HG02678 (cell line): Measurements from ENCODE around the gene CHST11.

Experiments used
- ATAC-seq: cut with Tn5 transposase; IDR thresholded peaks from one replicate; pipeline ENCODE4 v1.9.1; 2021; ENCODE audit warnings: mild to moderate bottlenecking, moderate library complexity; ENCODE audit not compliant: unreplicated experiment

CHST11 gene

DNA sequence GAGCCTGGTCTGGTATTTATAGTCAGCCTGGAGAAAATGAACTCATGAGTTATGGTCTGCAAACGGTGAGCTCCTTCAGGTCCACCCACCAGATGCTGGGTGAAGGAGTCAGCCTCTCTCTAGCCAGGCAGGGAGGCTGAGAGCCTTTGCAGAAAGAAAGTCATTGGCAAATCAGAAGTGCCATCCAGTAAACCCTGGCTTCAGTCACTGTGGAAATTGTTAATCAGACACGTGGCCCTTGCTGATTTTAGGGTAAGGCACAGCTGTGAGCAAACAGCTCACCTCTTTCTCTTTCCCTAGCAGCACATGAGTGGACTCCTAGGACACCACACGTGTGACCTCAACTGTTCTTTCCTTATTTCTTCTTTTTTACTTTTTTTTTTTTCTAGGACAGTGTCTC is 44.9 kb downstream of the CHST11 start:
- no peak for ATAC-seq

DNA sequence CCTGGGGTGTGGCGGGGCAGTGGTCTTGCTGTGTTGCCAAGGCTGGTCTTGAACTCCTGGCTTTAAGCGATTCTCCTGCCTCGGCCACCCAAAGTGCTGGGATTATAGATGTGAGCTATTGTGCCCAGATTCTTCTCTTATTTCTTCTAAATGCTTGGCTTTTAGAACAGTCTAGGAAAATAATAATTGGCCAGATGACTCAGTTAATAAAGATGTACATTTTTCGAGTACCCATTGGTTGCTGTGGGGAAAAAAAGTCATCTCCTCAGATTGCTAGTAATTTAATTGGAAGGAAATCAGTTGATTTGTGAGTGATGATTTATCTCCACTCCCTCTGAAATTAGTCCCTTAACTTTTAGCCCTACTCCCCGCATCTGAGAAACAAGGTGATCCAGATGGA is 45.5 kb downstream of the CHST11 start:
- ATAC-seq: no peak

DNA sequence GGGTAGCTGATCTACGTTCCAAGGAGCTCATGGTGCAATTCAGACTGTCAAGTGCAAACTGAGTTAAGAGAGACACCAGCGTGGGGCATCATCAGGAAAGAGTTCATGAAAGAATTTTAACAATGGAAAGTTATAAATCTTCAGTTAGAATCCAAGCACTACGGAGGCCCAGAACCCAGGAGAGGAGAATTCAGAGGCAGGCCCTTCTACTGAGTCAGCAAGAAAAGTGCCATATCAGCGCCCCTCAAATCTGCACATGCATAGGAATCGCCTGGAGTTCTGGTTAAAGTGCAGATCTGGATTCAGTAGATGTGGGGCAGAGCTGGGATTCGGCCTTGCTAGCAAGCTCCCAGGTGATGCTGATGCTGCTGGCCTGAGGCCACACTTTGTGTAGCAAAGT is 45.9 kb downstream of the CHST11 start:
- no peak for ATAC-seq

DNA sequence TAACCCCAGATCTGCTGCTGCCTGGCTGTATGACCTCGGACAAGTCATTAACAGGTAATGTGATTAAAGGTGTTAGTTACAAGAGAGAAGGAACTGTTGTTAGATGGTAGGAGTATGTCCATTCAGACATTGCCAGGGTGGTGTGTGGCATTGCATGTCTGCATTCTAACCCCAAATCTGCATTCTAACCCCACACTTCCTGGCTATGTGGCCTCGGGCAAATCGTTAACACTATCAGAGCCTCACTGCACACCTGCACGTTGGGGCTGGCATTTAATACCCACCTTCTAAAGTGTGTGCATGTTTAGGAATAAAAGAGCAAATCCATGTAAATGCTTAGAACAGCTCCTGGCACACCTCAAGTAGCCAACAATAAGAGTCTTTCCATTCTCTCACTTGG is 46.4 kb downstream of the CHST11 start:
- ATAC-seq: no peak

DNA sequence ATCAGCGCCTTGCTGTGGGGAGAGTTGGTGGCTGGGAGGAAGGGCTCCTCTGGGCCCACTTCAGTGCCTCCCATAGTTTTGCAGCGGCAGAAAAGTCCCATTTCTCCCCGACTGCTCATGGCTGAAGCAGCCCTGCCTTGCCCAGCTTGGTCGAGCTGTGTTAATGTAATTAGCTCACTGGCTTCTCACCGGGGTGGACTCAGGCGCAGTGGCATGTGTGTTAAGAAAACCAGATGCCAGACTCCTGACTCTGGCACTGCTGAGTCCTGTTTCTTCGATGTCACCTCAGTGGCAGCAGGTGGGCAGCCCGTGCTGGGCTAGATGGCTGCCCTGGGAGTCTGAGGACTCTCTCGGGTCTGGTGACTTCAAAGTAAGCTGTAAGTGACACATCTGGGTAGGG is 47.4 kb downstream of the CHST11 start:
- ATAC-seq: no peak

DNA sequence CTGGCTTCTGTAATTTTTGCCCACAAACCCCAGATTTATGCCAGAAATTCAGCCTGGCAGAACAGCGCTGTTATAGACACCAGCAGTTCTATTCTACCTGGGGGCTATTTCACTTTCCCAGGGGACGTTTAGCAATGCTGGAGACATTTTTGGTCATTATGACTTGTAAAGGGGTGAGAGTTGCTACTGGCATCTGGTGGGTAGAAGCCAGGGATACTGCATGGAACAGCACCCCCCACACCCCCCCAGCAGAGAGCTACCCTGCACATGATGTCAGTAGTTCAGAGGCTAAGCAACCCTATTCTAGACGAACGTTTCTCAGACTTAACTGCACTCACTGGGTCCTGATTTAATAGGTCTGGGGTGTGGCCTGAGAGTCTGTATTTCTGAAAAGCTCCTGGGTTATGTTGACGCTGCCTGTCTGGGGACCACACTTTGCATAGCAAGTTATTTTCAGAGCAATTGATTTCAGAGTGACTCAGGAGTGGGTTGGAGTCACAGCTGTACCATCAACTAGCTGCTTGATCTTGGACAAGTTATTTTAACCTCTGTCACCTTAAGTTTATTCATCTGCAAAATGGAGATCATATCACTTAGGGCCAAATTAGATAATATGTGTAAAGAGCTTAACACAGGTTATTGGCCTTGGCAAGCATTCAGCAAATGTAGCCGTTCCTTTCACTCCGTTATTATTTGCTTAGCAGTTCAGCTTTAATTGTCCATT is 48.5 kb downstream of the CHST11 start:
- ATAC-seq: peak; percentile 94

DNA sequence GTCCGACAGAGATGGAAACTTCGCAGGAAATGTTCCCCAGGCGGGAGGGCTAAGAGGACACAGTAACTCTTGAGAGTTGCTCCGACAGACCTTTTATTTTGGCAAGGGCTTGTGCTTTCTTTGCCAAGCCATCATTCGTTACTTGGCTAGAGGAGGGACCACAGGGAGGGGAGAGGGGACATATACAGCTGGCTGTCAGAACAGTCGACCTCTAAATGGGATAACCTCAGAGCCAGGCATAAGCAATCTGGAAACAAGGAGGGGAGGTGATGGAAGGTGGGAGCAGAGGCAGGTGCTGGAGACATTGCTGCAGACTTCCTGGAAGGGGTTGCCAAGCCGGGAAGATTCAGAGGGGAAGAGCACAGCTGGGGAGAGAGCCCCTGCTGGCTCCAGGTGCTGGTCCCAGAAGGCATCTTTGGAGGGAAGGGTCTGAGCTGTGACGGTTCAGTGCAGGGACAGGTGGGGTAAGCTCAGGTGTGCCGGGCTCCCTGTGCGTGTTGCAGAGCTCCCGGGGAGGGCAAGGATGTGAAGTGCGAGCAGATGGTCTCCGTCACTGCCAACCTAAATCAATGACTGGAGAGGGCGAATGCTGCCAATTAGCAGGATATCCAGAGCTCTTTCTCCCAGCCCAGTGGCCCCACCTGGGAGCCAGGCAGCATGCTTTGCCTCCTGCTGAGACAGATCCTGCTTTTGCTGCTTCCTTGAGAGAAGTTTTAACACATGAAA is 50.1 kb downstream of the CHST11 start:
- no peak for ATAC-seq

DNA sequence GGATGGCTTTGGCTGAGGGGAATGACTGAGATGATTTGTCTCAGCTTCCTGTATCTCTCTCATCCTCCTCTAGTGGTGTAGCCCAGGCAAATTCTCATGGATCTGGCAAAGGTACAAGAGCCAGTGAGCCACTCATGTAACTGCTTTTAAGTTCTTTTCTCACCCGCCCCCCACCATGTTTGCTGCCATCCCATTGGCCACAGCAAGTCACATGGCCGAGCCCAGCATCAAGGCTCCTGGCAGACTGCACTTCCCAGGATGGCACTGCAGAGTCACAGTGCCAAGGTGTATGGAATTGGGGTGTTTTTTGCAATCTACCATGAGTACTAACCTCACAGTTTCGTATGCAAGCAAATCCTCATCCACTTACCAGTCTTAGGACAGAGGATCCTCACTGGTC is 50.9 kb downstream of the CHST11 start:
- ATAC-seq: no peak

DNA sequence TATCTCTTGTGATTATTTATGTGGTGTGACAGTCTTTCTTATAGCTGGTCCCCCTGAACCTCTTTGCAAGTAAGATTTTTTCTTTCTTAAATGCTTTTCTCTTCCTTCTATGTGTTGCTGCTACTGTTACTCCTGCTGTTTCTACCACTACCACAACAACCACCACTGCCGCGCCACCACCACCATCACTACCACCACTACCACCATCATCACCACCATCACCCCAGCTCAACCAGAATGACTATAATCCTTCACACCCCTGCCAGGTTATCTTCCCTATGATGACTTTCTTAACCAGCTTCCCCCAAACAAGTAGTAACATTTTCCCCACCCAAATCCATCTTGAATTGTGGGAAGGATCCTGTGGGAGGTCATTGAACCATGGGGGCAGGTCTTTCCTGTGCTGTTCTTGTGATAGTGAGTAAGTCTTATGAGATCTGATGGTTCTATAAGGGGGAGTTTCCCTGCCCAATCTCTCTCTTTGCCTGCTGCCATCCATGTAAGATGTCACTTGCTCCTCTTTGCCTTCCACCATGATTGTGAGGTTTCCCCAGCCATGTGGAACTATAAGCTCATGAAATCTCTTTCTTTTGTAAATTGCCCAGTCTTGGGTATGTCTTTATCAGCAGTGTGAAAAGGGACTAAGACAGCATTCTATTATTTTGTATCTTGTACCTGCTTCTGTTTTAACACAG is 52.2 kb downstream of the CHST11 start:
- ATAC-seq: no peak

DNA sequence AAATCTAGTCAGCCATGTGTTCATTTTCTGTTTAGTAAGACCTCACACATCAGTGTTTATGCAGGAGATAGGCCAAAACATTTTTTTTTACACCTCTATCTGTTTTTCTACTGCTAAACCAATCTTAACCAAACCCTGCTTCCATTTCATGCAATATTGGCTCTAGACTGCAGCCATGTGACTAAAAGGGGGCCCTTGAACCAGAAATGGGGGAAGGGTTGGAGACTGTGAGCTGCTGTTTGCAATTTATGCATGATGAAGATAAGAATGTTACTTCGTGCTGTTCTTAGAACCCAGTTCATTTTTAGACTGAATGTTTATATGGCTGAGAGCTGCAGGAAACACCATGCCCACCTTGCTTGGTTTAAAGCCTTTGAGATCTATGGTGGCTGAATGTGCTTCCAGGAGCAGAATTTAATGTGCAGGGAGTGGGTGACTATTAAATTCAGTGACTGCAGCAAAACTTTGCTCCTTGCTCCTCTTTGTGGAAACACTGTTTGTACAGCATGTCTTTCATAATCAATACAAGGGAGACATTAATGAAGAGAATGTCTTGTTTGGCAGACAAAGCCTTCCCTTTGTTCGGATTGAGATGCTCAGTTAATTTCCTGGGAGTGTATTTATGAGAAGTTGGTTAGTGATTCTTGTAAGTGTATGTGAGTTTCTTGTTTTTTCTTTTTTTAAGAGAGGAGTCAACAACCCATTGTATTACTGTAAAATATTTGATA is 53.6 kb downstream of the CHST11 start:
- no peak for ATAC-seq

DNA sequence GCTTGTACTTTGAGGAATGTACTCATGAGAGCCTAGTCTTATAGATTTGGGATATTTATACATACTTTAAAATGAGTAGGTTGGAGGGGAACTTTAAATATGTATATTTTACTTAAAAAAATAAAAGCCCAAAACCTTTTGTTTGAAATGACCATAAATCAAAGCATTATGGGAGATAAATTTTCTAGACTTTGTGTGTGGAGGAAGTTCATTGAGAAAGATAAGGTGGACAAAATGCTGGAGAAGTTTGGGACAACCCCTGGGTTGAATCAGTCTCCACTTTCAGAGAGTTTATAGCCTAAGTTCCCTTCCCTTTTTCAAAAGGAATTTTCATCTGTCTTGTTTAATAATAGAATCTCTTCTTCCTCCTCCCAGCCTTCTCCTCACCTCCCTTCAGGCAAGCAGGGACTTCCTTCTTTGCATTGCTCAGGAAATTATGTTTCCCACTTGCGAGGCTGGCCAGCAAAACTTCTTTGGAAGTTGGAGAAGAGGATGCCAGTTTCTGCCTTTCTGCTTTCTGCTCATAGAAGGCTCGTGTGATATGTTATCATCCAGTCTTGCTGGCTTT is 54.2 kb downstream of the CHST11 start:
- no peak for ATAC-seq

DNA sequence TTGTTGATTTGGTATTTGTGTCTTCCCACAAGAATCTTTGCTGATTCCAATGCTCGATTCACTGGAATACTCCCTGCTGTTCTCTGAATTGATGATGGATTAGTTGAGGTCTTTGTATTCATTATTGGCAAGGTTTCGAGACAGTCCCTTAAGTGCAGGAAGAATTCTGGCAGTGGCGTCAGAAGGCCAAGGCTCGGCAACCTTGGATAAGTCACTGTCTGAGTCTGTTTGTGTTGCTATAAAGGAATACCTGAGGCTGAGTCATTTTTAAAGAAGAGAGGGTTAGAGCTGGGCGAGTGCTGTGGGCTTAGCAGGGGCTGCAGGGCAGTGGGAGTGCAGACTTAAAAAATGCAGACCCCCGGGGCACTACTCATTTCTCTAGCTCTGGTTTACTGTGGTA is 56.9 kb downstream of the CHST11 start:
- no peak for ATAC-seq

DNA sequence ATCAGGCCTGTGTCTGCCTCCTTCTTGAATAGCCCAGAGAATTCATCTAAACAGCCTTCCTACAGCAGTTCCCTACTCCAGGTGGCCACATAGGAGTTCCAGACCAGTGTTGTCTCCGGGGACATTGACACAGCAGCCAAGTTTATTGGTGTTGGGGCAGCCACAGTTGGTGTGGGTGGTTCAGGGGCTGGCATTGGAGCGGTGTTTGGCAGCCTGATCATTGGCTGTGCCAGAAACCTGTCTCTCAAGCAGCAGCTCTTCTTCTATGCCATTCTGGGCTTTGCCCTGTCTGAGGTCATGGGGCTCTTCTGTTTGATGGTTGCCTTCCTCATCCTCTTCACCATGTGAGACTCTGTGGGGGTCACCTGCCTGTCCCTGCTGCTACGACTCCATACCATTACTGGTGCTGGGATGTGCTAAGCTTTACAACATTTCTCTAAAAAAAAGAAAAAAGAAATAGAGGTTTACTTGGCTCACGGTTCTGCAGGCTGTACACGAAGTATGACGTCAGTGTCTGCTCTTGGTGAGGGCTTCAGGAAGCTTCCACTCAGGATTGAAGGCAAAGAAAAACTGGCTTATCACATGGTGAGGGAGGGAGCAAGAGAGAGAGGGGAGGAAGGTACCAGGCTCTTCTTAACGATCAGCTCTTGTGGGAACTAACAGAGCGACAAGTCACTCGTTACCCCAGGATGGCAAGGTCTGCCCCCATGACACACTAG is 57.5 kb downstream of the CHST11 start:
- no peak for ATAC-seq

DNA sequence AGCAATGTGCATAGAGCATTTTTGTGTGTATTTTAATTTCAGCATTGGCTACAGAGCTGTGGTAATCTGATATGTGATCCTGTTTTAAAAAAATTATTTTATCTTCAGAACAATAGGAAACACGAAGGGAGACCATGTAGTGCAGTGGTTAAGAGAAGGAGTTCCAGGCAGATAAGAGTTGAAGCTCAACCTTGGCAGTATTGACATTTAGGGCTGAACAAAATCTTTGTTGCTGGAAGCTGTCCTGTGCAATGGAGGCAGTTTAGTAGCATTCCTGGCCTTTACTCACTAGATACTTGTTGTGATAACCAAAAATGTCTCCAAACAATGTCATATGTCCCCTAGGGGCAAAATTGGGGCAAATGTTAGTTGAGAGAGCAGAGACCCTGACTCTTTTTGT is 59.2 kb downstream of the CHST11 start:
- ATAC-seq: no peak

DNA sequence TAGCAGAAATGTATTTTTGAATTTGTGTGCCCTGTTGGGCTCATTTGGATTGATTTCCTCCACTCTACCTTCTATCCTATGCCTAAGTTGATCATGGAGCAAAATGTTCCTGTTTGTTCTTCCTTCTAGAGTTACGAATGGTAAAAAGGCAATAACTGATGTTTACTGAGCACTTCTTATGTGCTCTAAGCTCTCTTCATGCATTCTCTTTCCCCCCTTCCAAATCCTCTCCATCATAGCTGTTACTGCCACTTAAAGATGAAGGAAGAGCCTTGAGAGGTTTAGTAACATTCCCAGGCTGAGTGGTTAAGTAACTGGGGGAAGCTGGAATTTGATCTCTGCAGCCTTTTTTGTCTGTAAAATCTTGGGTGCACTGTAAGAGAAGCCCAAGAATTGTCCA is 60.1 kb downstream of the CHST11 start:
- no peak for ATAC-seq

DNA sequence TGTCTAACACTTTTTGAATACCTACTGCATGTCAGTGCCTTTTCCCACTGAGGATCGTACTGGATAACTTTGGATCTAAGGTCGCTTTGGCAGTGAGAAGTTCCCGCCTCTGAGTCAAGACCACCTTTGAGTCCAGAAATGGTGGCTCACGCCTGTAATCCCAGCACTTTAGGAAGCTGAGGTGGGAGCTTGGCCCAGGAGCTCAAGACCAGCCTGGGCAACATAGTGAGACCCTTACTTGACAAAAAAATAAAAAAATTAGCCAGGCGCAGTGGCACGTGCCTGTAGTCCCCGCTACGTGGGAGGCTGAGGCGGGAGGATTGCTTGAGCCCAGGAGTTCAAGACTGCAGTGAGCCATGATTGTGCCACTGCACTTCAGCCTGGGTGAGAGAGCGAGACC is 61.1 kb downstream of the CHST11 start:
- no peak for ATAC-seq

DNA sequence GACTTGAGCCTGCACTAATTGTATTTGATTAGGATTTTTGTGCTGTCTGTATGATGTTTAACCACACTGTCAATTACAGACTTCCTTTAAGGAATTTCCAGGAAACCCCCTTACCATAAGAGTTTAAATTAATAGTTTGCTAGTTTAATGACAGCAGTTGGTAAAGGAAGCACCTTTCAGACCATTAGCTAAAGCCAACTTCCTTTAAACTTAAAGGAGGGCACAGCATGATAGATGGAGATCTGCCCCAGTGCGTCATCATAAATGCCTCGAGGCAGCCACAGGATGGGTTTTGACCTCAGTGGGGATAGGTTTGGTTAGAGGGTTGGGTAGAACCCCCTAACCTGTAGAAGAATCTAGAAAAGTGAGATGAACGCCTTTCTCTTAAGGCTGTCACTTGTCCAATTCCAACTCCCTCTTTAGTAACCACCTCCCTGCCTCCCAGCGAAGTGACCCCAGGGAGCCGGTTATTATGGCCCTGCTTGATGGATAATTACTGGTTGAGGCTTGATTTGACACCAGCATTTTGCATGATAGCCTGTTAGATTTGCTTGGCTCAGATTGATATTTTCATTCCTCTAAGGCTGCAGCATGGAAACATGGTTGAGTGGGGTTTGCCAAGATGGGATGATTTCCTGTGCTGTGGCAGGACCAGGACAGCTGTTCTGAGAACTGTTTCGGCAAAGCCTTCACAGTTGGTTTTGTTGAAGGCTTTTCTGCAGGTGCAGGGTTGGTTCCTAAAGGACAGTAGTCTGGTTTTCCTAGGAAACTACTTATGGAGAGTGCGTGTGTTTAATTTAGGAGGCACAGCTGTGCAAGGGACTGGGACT is 62.7 kb downstream of the CHST11 start:
- ATAC-seq: no peak

DNA sequence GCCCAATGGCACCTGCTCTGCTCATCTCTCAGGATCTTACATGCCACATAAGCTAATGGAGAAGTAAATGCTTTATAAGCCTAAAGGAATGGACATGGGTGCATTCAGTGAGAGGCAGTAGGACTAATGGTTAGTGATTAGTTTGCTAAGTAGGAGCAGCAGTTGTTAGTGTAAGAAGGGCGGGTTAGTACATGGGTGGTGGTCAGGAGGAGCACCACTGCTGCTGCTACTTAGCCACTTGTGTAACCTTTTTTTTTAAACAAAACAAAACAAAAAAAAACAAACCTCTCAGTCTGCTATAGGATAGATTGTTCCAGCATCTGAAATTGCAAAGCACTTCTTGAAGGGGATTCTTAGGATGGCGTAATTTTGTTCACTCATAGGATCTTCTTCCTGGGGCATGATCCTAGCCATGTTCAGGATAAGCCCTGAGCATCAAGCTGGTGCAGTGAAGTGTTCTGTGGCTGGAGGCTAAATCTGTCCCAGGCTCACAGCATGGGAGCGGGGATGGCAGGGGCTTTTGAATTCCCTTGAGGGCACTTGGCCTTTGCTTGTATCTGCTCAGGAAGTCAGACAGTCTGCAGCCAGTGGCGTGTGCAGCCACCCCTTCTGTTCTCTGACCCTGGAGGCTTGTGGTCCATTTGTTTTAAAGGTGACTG is 63.6 kb downstream of the CHST11 start:
- peak; percentile 62 for ATAC-seq

DNA sequence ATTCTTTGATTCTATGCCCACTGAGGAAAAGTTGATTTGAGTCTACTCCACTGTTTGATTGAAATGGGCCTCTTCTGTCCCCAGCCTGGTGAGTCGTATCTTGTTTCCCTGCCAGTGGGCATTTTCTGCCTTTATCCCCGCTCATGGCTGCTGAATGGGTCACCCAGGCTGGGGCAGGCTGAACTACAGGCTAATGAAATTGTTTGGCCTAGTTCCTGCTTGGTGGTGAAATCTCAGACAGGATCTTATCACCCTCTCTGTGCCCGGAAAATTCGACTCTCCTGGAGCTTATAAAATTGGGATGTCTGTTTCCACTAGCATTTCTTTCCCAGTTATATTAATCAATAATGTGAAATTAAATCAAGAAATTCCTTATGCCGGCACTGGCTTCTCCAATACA is 65.0 kb downstream of the CHST11 start:
- ATAC-seq: no peak
